HL-60 (cell line): ENCODE data around the gene TBX3.
"Not testable (repeated sequence)": the region's sequence is repeated elsewhere in the genome, so short reads cannot be mapped to it uniquely, and the experiment has no call there.

ENCODE experiments used
- DNase-seq, 2 experiments: peaks; one replicate each; pipeline ENCODE4 v3.0.0-alpha.2; 2010 to 2020; ENCODE audit warnings: low read depth in 1 of 2, low spot score in 1 of 2
- H3K27ac ChIP-seq: fragments of 250-450 bp; sonication (Bioruptor Pico); replicated peaks from 2 replicates; pipeline ENCODE4 v1.5.1; 2020; ENCODE audit warnings: mild to moderate bottlenecking, moderate library complexity
- H3K27me3 ChIP-seq: fragments of 250-450 bp; sonication (Bioruptor Pico); 2 replicates; pipeline ENCODE4 v1.5.1; 2021; ENCODE audit warnings: mild to moderate bottlenecking, moderate library complexity; ENCODE audit not compliant: insufficient read depth, poor library complexity, severe bottlenecking
- H3K4me3 ChIP-seq: replicated peaks from 2 replicates; pipeline ENCODE4 v1.5.1; 2011; ENCODE audit warnings: mild to moderate bottlenecking, control low read depth, low read length; ENCODE audit not compliant: insufficient read depth
- GABPA ChIP-seq: IDR thresholded peaks from 2 replicates; pipeline ENCODE4 v1.6.1; 2012; ENCODE audit warnings: low read depth
- POLR2AphosphoS5 ChIP-seq: IDR thresholded peaks from 2 replicates; pipeline ENCODE4 v1.6.1; 2012; ENCODE audit warnings: low read depth
- SPI1 ChIP-seq: IDR thresholded peaks from 2 replicates; pipeline ENCODE4 v1.6.1; 2012; ENCODE audit warnings: low read depth, mild to moderate bottlenecking, borderline replicate concordance
- TF ChIP-seq, protein P1 (sequence below): IDR thresholded peaks from one replicate; pipeline ENCODE4 v1.5.1; 2011; ENCODE audit warnings: low read length, control low read depth, inconsistent platforms; ENCODE audit not compliant: insufficient read depth
- TF ChIP-seq, protein P2 (sequence below): IDR thresholded peaks from 2 replicates; pipeline ENCODE4 v1.6.1; 2012; ENCODE audit warnings: low read depth; ENCODE audit not compliant: insufficient replicate concordance

Gene TBX3

DNA sequence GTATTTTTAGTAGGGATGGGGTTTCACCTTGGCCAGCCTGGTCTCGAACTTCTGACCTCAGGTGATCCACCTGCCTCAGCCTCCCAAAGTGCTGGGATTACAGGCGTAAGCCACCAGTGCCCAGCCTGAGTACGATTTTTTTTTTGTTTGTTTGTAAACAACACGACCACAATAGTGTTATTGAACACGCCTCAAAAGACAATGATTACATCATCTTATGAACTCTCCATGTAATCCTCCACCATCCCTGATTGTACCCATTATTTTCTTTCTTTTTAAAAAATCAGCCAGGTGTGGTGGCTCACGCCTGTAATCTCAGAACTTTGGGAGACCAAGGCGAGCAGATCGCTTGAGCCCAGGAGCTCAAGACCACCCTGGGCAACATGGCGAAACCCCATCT lies 25.1 kb upstream of the TBX3 start:
- H3K27ac ChIP-seq: no peak overlapping the region
- no peak for DNase-seq
- no peaks in the 10 kb centered on the region for H3K27me3 ChIP-seq
- TF ChIP-seq GABPA (no peak), POLR2AphosphoS5 (no peak)
- TF ChIP-seq, protein P1, sequence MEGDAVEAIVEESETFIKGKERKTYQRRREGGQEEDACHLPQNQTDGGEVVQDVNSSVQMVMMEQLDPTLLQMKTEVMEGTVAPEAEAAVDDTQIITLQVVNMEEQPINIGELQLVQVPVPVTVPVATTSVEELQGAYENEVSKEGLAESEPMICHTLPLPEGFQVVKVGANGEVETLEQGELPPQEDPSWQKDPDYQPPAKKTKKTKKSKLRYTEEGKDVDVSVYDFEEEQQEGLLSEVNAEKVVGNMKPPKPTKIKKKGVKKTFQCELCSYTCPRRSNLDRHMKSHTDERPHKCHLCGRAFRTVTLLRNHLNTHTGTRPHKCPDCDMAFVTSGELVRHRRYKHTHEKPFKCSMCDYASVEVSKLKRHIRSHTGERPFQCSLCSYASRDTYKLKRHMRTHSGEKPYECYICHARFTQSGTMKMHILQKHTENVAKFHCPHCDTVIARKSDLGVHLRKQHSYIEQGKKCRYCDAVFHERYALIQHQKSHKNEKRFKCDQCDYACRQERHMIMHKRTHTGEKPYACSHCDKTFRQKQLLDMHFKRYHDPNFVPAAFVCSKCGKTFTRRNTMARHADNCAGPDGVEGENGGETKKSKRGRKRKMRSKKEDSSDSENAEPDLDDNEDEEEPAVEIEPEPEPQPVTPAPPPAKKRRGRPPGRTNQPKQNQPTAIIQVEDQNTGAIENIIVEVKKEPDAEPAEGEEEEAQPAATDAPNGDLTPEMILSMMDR: no peak
- no peak overlapping the region for H3K4me3 ChIP-seq

DNA sequence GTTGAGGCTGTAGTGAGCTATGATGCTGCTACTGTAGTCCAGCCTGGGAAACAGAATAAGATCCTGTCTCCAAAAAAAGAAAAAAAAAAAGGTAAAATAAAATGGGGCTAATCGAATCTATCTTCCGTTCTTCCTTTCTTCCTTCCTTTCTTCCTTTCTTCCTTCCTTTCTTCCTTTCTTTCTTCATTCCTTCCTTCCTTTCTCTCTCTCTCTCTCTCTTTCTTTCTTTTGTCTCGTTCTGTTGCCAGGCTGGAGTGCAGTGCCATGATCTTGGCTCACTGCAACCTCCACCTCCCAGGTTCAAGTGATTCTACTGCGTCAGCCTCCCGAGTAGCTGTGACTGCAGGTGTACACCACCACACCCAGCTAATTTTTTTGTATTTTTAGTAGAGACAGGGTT lies 24.6 kb upstream of the TBX3 start:
- DNase-seq, H3K27me3 ChIP-seq, H3K27ac ChIP-seq: not testable (repeated sequence)

DNA sequence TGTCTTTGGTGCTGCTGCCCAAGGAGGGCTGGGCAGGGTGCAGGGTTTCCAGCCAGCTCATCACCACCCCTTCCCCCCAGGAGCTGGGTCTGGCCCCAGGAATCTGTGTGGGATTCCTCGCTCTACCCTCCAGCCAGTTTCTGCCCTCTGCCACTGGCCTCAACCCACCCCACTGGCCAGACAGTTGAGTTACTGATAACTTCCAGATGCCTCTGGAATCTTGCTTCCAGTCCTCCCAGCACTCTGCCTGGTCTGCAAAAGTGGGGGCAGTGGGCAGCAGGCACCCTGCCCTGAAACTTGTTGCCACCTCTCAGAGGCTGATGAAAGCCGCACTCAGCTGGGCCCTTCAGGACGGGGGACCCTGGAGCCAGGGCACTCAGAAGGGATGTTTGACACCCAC lies 20.1 kb upstream of the TBX3 start:
- TF ChIP-seq GABPA (no peak), SPI1 (no peak), POLR2AphosphoS5 (no peak)
- TF ChIP-seq, protein P1: no peak
- TF ChIP-seq, protein P2, sequence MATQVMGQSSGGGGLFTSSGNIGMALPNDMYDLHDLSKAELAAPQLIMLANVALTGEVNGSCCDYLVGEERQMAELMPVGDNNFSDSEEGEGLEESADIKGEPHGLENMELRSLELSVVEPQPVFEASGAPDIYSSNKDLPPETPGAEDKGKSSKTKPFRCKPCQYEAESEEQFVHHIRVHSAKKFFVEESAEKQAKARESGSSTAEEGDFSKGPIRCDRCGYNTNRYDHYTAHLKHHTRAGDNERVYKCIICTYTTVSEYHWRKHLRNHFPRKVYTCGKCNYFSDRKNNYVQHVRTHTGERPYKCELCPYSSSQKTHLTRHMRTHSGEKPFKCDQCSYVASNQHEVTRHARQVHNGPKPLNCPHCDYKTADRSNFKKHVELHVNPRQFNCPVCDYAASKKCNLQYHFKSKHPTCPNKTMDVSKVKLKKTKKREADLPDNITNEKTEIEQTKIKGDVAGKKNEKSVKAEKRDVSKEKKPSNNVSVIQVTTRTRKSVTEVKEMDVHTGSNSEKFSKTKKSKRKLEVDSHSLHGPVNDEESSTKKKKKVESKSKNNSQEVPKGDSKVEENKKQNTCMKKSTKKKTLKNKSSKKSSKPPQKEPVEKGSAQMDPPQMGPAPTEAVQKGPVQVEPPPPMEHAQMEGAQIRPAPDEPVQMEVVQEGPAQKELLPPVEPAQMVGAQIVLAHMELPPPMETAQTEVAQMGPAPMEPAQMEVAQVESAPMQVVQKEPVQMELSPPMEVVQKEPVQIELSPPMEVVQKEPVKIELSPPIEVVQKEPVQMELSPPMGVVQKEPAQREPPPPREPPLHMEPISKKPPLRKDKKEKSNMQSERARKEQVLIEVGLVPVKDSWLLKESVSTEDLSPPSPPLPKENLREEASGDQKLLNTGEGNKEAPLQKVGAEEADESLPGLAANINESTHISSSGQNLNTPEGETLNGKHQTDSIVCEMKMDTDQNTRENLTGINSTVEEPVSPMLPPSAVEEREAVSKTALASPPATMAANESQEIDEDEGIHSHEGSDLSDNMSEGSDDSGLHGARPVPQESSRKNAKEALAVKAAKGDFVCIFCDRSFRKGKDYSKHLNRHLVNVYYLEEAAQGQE: no peak
- H3K4me3 ChIP-seq: no peak overlapping the region
- DNase-seq: no peak
- peaks cover 20% of the 10 kb centered on the region for H3K27me3 ChIP-seq
- H3K27ac ChIP-seq: no peak overlapping the region

More for the DNA sequence above, 24.6 kb upstream of the TBX3 start:
- not testable (repeated sequence) for H3K4me3 ChIP-seq

DNA sequence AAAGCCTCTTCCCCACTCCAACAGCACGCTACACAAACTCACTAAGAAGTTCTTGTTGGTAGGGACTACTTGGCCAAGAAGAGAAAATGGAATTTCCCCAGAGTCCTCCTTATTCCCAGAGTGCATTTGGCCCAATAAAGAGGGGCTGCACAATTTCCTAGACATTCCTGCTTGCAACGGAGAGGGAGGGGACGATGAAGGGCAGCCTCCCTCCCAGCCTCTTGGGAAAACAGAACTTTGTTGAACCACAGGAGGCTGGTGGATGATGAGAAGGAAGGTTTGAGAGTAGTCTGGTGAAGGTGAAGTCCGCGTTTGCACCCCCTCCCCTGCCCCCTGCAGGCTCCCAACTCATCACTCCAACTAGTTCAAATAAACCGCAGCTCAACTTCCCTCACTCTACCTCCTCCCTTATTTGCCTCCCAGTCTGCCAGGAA lies 19.1 kb upstream of the TBX3 start:
- TF ChIP-seq, protein P1: no peak
- TF ChIP-seq POLR2AphosphoS5: no peak
- TF ChIP-seq, protein P2: no peak
- TF ChIP-seq GABPA: no peak
- TF ChIP-seq SPI1: no peak
- Histone ChIP-seq H3K4me3 (no peak overlapping the region), H3K27ac (no peak overlapping the region), H3K27me3 (peaks cover 30% of the 10 kb centered on the region)
- no peak for DNase-seq
